OCI-LY1 (cell line): Measurements from ENCODE around the gene CBLL1.

Experiments used
- CTCF ChIP-seq: fragments of 200-600 bp; sonication (generic), shearing (Covaris generic); IDR thresholded peaks from 2 replicates; pipeline ENCODE4 v1.5.1; 2017; ENCODE audit warnings: mild to moderate bottlenecking, antibody characterized with exemption, low read length, moderate library complexity, mixed read lengths
- EZH2 ChIP-seq: fragments of 200-600 bp; sonication (generic), shearing (Covaris generic); IDR thresholded peaks from 2 replicates; pipeline ENCODE4 v1.8.0; 2017; ENCODE audit warnings: borderline replicate concordance, mixed run types, mild to moderate bottlenecking, antibody characterized with exemption, low read length, moderate library complexity, mixed read lengths

- no peak for TF ChIP-seq CTCF
- no peak for TF ChIP-seq EZH2
These were observed 55.8 kb downstream of the CBLL1 start for GRCh38 chr7:107799647-107800264.
